CD4-positive, alpha-beta T cell treated with Interleukin-15 for 1 hour (primary cell): ENCODE data around the gene BRINP3.

Experiments used
- DNase-seq: peaks from one replicate; pipeline ENCODE4 v3.0.0-alpha.2; 2020

Gene BRINP3

GRCh38 chr1:190312763-190313162 lies 164.9 kb downstream of the BRINP3 start:
- no peak for DNase-seq

- no peak for DNase-seq
Observed at GRCh38 chr1:190303501-190303900, 174.2 kb downstream of the BRINP3 start.

- DNase-seq = no peak
Observed at GRCh38 chr1:190296453-190296852, 181.2 kb downstream of the BRINP3 start.

- DNase-seq = no peak
Observed at GRCh38 chr1:190289897-190290296, 187.8 kb downstream of the BRINP3 start.

GRCh38 chr1:190286111-190286510 lies 191.6 kb downstream of the BRINP3 start:
- no peak for DNase-seq

GRCh38 chr1:190277107-190277506 lies 200.6 kb downstream of the BRINP3 start:
- DNase-seq = no peak

- DNase-seq = no peak
Observed at GRCh38 chr1:190274721-190275120, 202.9 kb downstream of the BRINP3 start.

GRCh38 chr1:190273161-190273560 lies 204.5 kb downstream of the BRINP3 start:
- DNase-seq = no peak

GRCh38 chr1:190262538-190262937 lies 215.1 kb downstream of the BRINP3 start:
- DNase-seq = no peak

- no peak for DNase-seq
Observed at GRCh38 chr1:190259424-190259823, 218.2 kb downstream of the BRINP3 start.

GRCh38 chr1:190258003-190258402 lies 219.7 kb downstream of the BRINP3 start:
- DNase-seq = no peak

- no peak for DNase-seq
Observed at GRCh38 chr1:190252046-190252445, 225.6 kb downstream of the BRINP3 start.

GRCh38 chr1:190250368-190250767 lies 227.3 kb downstream of the BRINP3 start:
- DNase-seq = no peak

- no peak for DNase-seq
Observed at GRCh38 chr1:190244406-190244805, 233.3 kb downstream of the BRINP3 start.

GRCh38 chr1:190243056-190243455 lies 234.6 kb downstream of the BRINP3 start:
- no peak for DNase-seq

- no peak for DNase-seq
Observed at GRCh38 chr1:190226006-190226405, 251.7 kb downstream of the BRINP3 start.

GRCh38 chr1:190212450-190212849 lies 265.2 kb downstream of the BRINP3 start:
- DNase-seq = no peak

- no peak for DNase-seq
Observed at GRCh38 chr1:190207733-190208132, 269.9 kb downstream of the BRINP3 start.

GRCh38 chr1:190205713-190206112 lies 272.0 kb downstream of the BRINP3 start:
- DNase-seq = no peak

- DNase-seq = no peak
Observed at GRCh38 chr1:190196020-190196419, 281.6 kb downstream of the BRINP3 start.

GRCh38 chr1:190193508-190194115 lies 284.1 kb downstream of the BRINP3 start:
- no peak for DNase-seq

GRCh38 chr1:190192627-190193026 lies 285.0 kb downstream of the BRINP3 start:
- no peak for DNase-seq

- DNase-seq = no peak
Observed at GRCh38 chr1:190183588-190183987, 294.1 kb downstream of the BRINP3 start.

- no peak for DNase-seq
Observed at GRCh38 chr1:190179817-190180216, 297.8 kb downstream of the BRINP3 start.

- DNase-seq = no peak
Observed at GRCh38 chr1:190178827-190179226, 298.8 kb downstream of the BRINP3 start.

GRCh38 chr1:190177555-190177954 lies 300.1 kb downstream of the BRINP3 start:
- DNase-seq = no peak
